ENCODE data around the gene IL1RL1.

Gene IL1RL1

DNA sequence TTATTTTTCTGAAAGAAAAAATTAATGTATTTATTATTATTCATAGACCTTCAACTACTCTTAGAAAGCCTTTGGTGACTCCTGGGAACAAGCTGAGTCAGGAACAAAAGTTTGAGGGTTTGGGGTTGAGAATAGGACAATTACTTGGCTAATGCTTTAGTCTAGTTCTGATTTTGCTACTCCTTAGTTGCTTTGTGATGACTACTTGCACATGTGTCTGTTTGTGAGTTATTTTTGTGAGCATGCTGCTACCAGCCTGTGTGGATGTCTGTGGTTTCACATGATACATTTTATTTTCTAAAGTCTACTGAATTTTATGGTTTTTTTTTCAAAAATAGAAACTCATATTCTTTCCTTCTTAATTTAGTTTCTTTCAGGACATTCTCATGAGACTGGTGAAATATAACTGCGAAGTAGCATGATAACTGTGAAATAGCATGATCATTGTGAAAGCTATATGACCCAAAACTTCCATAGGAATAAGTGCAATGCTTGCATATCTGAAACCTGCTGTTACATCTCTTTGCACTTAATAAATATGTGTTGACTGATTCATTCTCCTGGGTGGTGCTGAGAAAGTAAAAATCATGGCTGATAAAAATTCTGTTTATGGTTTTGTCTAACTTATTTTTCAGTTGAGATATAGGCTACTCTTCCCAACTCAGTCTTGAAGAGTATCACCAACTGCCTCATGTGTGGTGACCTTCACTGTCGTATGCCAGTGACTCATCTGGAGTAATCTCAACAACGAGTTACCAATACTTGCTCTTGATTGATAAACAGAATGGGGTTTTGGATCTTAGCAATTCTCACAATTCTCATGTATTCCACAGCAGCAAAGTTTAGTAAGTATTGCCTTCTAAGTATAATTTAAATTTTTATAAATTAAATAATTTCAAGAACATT lies 26.4 kb downstream of the IL1RL1 start:
- H3K4me3 Mint-ChIP-seq: no peak overlapping the region
- H3K9me3 Mint-ChIP-seq: peaks cover 0 to under 1% of the 10 kb centered on the region in 2 donors
- H3K4me1 Mint-ChIP-seq: peaks cover 24% of the 10 kb centered on the region
- H3K27me3 Mint-ChIP-seq: peaks cover 4% of the 10 kb centered on the region
- no peak overlapping the region for H3K27ac Mint-ChIP-seq
- ATAC-seq: peak; percentile 85
- DNase-seq: no peak

DNA sequence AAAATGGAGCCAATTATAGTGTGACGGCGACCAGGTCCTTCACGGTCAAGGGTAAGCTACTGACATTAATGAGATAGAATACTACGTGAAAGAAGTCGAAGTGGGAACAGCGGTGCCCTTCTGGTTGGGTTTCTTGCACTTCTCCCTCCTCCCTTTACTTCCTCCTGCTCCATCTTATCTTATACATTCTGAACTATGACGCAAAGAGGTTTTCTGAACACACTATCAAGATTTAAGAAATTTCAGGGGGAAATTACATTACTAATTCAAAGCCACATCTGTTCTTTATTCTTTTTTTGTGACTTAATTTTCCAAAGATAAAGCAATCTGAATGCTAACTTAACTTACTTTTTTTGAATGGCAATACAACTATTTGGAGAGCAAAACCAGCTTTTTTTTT lies 29.4 kb downstream of the IL1RL1 start:
- Mint-ChIP-seq H3K27me3 (no peaks in the 10 kb centered on the region), H3K4me3 (no peak overlapping the region), H3K9me3 (no peaks in the 10 kb centered on the region), H3K4me1 (peaks cover 15% of the 10 kb centered on the region), H3K27ac (no peak overlapping the region)
- no peak for ATAC-seq
- no peak for DNase-seq

GRCh38 chr2:102342888-102343287 lies 31.5 kb downstream of the IL1RL1 start:
- no peak overlapping the region for H3K4me3 Mint-ChIP-seq
- H3K4me1 Mint-ChIP-seq: peaks cover 2% of the 10 kb centered on the region
- no peak for ATAC-seq
- DNase-seq: no peak
- H3K27me3 Mint-ChIP-seq: peaks cover 6% of the 10 kb centered on the region
- H3K9me3 Mint-ChIP-seq: no peaks in the 10 kb centered on the region
- H3K27ac Mint-ChIP-seq: no peak overlapping the region

DNA sequence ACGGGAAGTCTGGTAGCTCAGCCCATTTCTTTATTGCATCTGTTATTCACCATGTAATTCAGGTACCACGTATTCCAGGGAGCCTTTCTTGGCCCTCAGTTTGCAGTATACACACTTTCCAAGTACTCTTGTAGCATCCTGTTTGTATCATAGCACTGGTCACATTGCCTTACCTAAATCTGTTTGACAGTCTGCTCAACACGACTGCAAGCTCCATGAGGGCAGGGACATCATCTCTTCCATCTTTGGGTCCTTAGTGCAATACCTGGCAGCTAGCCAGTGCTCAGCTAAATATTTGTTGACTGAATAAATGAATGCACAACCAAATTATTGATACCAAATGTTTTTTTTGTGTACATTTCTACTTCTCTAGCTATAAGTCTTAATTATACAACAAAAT lies 33.0 kb downstream of the IL1RL1 start:
- DNase-seq (no peak), ATAC-seq (no peak)
- Mint-ChIP-seq H3K27me3 (peaks cover 6% of the 10 kb centered on the region), H3K4me3 (no peak overlapping the region), H3K9me3 (no peaks in the 10 kb centered on the region), H3K4me1 (no peaks in the 10 kb centered on the region), H3K27ac (no peak overlapping the region)

DNA sequence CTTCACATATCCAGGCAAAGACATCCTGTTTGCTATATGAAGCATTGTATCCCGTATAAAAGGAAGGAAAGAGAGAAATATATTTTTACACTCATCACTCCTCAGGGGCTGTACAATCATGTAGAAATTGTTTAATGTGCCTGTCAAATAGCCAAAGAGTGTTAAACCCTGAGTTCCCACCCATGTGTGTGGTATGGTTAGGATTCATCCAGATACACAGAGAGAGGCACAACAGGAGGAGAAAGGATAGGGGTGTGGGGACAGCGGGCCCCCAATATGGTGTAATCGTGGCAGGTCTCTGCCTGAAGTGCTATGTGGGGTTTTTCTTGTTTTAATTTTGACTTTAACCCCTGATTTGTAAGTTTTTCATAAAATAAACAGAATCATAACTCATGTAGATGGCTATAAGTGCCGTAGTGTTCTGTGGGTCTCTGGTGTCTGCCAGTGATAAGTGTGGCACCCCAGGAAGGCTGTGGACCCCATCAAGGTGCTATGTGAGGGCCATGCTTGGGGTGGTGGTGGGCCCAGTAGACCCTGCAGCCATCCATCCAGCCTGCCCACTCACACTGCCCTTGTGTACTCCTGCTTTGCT lies 34.1 kb downstream of the IL1RL1 start:
- H3K27ac Mint-ChIP-seq: no peak overlapping the region

DNA sequence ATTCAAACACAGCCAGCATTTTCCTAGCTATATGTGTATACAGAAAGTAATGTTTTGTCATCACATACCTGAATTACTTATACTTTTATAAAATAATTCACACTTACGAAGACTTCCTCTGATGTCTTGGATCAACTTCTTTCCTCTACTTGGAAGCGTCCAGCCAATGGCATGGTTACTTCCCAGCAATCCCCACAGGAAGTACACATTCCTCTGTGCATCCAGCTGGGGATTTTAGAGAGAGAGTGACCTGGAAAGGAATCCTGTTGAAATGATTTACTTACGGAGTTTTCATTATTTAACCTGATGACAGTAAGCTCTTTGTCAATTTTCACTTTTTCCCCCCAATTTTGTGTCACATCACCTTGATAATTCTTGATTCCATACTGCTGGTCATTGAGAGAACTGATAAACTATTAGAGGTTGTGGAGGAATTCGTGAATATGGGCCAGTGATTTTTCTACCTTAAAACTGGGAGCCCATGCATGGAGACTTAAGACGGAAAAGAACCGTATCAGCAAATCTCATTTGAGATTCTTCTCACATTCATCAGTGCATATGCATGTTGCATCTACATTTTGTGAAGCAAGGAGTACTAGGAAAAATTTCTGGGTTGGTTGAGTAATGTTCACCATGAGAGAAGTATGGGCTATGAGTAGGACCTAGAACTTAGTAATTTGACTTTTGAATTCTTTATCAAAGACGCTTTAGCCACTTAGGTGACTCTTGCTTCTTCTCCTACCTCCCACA lies 35.2 kb downstream of the IL1RL1 start:
- Mint-ChIP-seq H3K27ac (no peak overlapping the region), H3K4me3 (no peak overlapping the region), H3K4me1 (no peaks in the 10 kb centered on the region), H3K27me3 (peaks cover 6% of the 10 kb centered on the region), H3K9me3 (no peaks in the 10 kb centered on the region)
- DNase-seq: no peak
- no peak for ATAC-seq

More for the DNA sequence above, 34.1 kb downstream of the IL1RL1 start:
- H3K4me1 Mint-ChIP-seq: no peaks in the 10 kb centered on the region
- DNase-seq (no peak), ATAC-seq (no peak)
- no peak overlapping the region for H3K4me3 Mint-ChIP-seq
- peaks cover 6% of the 10 kb centered on the region for H3K27me3 Mint-ChIP-seq
- H3K9me3 Mint-ChIP-seq: no peaks in the 10 kb centered on the region

DNA sequence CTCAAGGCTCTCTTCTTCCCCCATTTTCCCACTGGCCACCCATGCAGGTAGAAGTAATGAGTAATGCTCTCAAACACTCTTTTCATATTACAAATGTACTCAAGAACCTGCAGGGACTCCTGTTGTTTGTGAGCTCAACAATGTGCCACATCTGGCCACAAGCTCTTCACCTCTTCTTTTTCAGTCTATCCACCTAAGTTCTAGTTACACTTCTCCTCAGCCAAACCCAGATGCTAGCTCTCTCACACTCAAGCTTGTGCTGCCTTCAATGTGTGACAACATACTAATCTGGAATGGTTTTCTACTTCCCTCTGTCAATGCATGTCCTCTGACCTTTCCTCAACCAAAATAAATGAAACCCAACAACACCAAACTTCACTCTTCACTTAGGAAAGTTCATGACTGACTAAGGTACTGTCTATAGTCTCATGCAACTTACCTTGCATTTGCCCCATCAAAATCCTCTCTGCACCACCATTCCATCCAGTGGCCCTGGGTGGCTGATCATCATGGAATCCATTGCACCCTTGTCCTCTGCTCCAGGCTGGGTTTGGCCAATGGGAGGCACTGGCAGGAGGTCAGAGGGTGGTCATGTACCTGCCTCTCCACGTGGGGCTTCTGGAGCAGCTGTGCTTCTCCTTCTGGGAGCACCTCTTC lies 38.9 kb downstream of the IL1RL1 start:
- no peak for DNase-seq
- H3K27me3 Mint-ChIP-seq: peaks cover 6% of the 10 kb centered on the region
- H3K9me3 Mint-ChIP-seq: no peaks in the 10 kb centered on the region
- H3K4me3 Mint-ChIP-seq: no peak overlapping the region
- H3K4me1 Mint-ChIP-seq: peaks cover 5% of the 10 kb centered on the region
- H3K27ac Mint-ChIP-seq: no peak overlapping the region
- no peak for ATAC-seq

DNA sequence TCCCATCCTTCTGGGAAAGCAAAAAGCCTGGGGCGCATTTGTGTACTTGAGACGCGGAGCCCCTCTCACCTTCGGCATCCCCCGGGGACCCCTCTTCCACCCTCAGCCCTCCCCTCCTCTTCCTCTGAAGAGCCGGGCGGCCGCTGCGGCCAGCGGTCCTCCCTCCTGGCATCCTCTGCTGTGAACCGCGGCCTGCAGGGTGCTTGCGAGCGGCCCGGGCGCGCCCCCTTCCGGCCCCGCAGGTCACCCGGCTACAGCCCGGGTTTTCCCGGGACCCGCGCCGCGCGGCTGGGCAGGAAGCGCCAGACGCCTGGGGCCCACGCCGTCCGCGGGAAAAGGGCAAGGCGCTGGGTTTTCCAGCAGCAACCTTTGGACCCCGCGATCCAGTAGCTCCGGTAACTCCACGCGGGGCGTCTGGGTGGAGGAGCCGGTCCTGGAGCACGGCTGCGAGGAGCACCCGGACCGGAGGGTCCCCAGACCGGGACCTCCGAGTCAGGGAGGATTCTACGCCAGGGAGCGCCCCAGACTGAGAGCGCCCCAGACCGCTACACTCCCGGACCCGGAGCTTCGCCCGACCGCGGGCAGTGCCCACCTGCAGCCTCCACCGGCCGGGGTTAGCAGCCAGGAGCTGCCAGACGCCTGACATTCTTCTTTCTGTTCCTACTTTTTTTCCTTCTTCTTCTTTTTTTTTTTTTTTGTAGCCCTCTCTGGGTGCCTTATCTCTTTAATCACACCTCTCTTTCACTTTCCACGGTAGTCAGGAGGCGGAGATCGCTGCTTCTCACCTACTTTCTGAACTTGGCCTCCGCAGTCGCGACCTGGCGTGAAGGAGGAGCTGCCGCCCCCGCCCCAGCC lies 44.4 kb downstream of the IL1RL1 start, which contains the start of gene IL18R1:
Gene IL18R1 (plus strand): TSS at position 271 of the 855 bp plus-strand sequence. CDS start 6,865 bp downstream, outside the sequence.
- H3K27me3 Mint-ChIP-seq: no peaks in the 10 kb centered on the region
- H3K4me1 Mint-ChIP-seq: peaks cover 45% of the 10 kb centered on the region
- no peaks in the 10 kb centered on the region for H3K9me3 Mint-ChIP-seq
- DNase-seq (peak; percentile 83 to 84), ATAC-seq (peak; percentile 90)
- peak within 1 kb of the TSS; percentile 99 for H3K4me3 Mint-ChIP-seq
- peak within 1 kb of the TSS; percentile 92 to 96 for H3K27ac Mint-ChIP-seq

DNA sequence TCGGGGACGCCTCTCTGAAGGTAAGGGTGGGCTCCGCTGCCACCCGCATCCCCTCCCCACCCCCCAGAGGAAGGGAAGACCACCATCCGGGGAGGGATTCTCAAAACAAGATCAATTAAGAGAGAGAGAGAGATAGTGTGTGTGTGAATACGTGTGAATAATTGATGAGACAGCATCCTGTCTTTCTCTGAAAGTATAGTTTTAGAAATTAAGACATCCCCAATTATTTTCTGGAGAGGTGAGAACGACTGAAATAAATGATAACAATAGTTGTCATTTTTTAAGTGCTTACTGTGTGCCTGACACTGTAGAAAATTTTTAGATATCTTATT lies 45.0 kb downstream of the IL1RL1 start:
- ATAC-seq (peak; percentile 35), DNase-seq (no peak)
- Mint-ChIP-seq H3K9me3 (no peaks in the 10 kb centered on the region), H3K27me3 (no peaks in the 10 kb centered on the region), H3K4me1 (peaks cover 51% of the 10 kb centered on the region), H3K27ac (peak overlapping the region; percentile 92 to 96), H3K4me3 (peak overlapping the region; percentile 99)

GRCh38 chr2:102356741-102357140 lies 45.4 kb downstream of the IL1RL1 start:
- H3K27me3 Mint-ChIP-seq: no peaks in the 10 kb centered on the region
- no peak for ATAC-seq

DNA sequence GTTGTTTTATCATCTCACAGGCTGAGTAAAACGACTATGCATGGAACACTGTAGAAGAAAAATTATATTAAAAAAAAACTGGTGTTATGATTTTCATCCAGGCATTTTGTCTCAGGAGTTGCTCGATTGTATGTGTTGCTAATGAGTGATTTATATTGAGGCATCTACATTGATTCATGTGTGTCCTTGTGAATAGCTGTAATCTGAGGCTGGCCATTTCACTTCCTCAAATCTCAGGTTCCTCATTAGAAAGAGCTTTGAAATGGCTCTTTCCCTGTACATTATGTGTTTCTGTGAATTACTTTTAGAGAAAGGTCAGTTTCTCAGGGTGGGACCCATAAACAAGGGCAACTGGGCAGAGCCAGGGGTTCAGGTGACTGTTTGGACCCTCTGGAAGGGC lies 46.6 kb downstream of the IL1RL1 start:
- peak overlapping the region in 1 of 2 donors; percentile 63 for H3K27ac Mint-ChIP-seq
- H3K9me3 Mint-ChIP-seq: peaks cover 4 to 9% of the 10 kb centered on the region in 2 donors
- no peaks in the 10 kb centered on the region for H3K27me3 Mint-ChIP-seq
- H3K4me3 Mint-ChIP-seq: peak overlapping the region; percentile 99
- ATAC-seq (no peak), DNase-seq (no peak)
- H3K4me1 Mint-ChIP-seq: peaks cover 64% of the 10 kb centered on the region

More at GRCh38 chr2:102356741-102357140, 45.4 kb downstream of the IL1RL1 start:
- DNase-seq: no peak
- Mint-ChIP-seq H3K4me1 (peaks cover 55% of the 10 kb centered on the region), H3K4me3 (peak overlapping the region; percentile 99), H3K27ac (peak overlapping the region; percentile 88 to 96), H3K9me3 (peaks cover 0 to under 1% of the 10 kb centered on the region in 2 donors)

GRCh38 chr2:102358496-102358895 lies 47.1 kb downstream of the IL1RL1 start:
- no peak for ATAC-seq
- Mint-ChIP-seq H3K9me3 (peaks cover 9 to 14% of the 10 kb centered on the region in 2 donors), H3K4me1 (peaks cover 69% of the 10 kb centered on the region), H3K4me3 (peak overlapping the region; percentile 99), H3K27ac (peak overlapping the region in 1 of 2 donors; percentile 55), H3K27me3 (no peaks in the 10 kb centered on the region)
- no peak for DNase-seq

DNA sequence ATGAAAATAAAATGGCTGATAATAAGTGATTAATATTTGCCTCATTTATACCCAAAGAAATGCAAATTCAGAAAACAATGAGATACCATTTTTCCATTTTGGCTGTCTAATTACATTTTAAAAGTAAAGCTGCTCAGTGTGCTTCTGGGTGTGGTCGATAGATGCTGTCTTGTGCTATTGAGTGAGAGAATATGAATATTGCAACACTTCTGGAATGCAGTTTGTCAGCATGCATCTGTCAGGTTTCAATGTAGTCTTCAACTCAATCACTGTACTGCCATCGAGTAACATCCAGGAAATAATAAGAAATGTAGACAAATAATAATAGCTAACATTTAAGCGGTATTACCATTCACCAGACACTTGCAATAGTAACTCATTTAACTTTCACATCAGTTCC lies 48.2 kb downstream of the IL1RL1 start:
- Mint-ChIP-seq H3K4me3 (peak overlapping the region in 1 of 2 donors; percentile 99), H3K4me1 (peaks cover 78% of the 10 kb centered on the region)

DNA sequence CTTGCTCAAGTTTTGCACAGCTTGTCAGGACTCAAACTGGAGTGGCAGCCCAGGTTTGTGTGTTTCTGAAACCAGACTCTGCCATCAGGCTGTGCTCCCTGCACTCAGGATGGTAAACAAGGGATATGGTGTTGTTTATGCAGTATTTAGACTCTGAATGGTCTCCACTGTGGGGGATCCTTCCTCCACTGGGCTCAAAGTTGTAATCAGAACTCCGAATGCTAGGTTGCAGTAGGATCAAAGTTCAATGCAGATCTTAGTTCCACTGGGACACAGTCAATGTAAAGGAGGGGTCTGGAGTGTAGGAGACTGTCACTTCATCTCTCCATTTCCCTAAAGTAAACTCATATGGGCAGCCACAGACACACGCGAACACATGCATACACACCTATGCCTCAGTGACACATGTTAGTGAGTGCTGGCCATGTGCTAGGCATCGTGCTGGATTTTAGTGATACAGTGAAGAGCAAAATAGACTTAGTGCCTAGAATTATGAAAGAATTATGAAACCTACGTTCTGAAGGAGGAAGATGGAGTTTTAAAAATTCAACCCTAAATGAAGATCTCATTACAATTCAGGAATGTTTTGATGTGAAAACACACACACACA lies 50.4 kb downstream of the IL1RL1 start:
- Mint-ChIP-seq H3K4me3 (peak overlapping the region in 1 of 2 donors; percentile 69), H3K27me3 (no peaks in the 10 kb centered on the region), H3K27ac (peak overlapping the region in 1 of 2 donors; percentile 43), H3K9me3 (peaks cover 35 to 42% of the 10 kb centered on the region in 2 donors), H3K4me1 (peaks cover 83% of the 10 kb centered on the region)
- no peak for DNase-seq
- no peak for ATAC-seq

More for the DNA sequence above, 48.2 kb downstream of the IL1RL1 start:
- H3K9me3 Mint-ChIP-seq: peaks cover 13 to 21% of the 10 kb centered on the region in 2 donors
- no peak for ATAC-seq
- H3K27ac Mint-ChIP-seq: no peak overlapping the region
- no peaks in the 10 kb centered on the region for H3K27me3 Mint-ChIP-seq
- DNase-seq: no peak

All from stimulated activated naive CD8-positive, alpha-beta T cell treated with anti-CD3 and anti-CD28 coated beads, Interleukin-15, amount 100 ng/mL, for 72 hours (primary cell).